Gastrocnemius medialis (tissue), 4 donors: ENCODE results near the gene AVEN.

Experiments used
- CTCF ChIP-seq, 5 experiments: fragments of 450-650 bp in 3 of 5; fragments of 200-600 bp in 2 of 5; sonication (generic) in 2 of 5; IDR thresholded peaks in 4 of 5; conservative IDR thresholded peaks in 1 of 5; 1 replicate in 4 of 5; 2 replicates in 1 of 5; pipeline ENCODE4 v1.5.1; 2016 to 2019; ENCODE audit warnings: antibody characterized with exemption in 5 of 5, mild to moderate bottlenecking in 3 of 5, moderate library complexity in 3 of 5
- POLR2A ChIP-seq, 2 donors: fragments of 450-650 bp; IDR thresholded peaks; one replicate each; pipeline ENCODE4 v1.6.1; 2017; ENCODE audit warnings: antibody characterized with exemption in 2 of 2, mild to moderate bottlenecking in 2 of 2, moderate library complexity in 2 of 2

- no peak for TF ChIP-seq CTCF (IDR thresholded peaks at IDR 0.05 in 4 of 5, conservative IDR thresholded peaks at IDR 0.05 in 1 of 5)
- no peak for TF ChIP-seq POLR2A (IDR thresholded peaks at IDR 0.05)
Observed at GRCh38 chr15:34054081-34054707, 15.2 kb upstream of the AVEN start.
